ENCODE results near the gene KRTAP5-3.
A peak's percentile ranks its signal among the peaks of the same experiment; 100 is the strongest.
"Not testable (repeated sequence)": the region's sequence is repeated elsewhere in the genome, so short reads cannot be mapped to it uniquely, and the experiment has no call there.

KRTAP5-3 gene

DNA sequence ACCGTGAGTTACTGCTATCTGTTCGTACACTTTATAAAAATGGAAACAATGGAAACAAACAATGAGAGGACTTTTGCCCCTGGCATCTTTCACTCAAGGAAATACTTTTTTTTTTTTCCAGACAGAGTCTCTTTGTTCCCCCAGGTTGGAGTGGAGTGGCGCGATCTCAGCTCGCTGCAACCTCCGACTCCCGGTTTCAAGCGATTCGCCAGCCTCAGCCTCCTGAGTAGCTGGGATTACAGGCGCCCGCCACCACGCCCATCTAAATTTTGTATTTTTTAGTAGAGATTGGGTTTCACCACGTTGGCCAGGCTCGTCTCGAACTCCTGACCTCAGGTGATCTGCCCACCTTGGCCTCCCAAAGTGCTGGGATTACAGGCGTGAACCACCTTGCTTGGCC, 32.5 kb downstream of the KRTAP5-3 start:
- DNase-seq, result not testable (repeated sequence)

GRCh38 chr11:1574933-1575242, 33.4 kb downstream of the KRTAP5-3 start:
- no peak for DNase-seq

DNA sequence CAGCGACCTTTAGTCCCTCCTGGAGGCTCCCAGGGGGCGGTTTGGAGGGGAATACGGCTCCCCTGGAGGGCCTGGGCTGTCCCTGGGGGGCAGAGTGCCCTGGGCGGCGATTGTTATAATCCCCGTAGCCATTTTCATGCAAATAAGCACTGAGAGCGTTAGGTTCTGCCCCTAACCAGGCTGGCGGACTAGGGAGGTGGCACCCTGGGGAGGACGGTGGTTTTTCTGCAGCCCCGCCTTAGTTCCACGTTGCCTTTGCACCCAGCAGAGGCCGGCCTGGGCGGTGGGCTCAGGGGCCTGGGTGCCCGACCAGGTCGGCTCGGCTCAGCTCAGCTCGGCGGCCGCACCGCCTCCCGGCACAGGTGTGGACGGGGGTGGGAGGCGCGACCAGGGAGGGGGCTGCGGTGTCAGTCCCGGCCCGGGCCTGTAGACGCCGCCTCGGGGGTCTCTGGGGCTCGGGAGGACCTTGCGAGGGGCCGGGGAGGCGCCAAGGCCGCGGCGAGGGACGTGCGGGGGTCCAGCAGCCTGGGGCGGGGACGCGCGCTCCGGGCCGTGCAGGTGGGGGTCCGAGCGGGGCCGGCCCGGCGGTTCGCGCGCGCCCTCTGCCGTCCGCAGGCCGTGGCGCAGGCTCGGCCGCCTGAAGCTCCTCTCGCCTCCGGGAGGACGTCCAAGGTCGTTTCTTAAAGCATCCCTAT, 33.9 kb downstream of the KRTAP5-3 start:
- peak in 2 of 4 experiments; percentile 33 to 35 for DNase-seq

DNA sequence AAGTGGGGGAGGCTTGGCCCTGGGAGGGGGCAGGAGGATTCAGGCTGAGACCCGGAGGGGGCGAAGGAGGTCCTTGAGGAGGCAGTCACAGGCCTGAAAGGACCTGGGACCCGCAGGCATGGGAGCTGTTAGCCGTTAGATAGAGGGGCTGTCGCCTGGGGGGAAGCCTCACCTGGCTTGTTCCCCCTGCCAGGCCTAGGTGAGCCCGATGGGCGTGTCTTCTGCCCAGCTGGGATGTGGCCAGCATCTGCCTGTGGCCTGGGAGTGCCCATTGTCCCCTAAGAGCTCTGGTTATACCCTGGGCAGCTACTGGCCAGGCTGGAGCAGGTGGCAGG, 34.4 kb downstream of the KRTAP5-3 start:
- DNase-seq, result no peak

GRCh38 chr11:1573077-1573902, 35.0 kb downstream of the KRTAP5-3 start:
- DNase-seq, result no peak

DNA sequence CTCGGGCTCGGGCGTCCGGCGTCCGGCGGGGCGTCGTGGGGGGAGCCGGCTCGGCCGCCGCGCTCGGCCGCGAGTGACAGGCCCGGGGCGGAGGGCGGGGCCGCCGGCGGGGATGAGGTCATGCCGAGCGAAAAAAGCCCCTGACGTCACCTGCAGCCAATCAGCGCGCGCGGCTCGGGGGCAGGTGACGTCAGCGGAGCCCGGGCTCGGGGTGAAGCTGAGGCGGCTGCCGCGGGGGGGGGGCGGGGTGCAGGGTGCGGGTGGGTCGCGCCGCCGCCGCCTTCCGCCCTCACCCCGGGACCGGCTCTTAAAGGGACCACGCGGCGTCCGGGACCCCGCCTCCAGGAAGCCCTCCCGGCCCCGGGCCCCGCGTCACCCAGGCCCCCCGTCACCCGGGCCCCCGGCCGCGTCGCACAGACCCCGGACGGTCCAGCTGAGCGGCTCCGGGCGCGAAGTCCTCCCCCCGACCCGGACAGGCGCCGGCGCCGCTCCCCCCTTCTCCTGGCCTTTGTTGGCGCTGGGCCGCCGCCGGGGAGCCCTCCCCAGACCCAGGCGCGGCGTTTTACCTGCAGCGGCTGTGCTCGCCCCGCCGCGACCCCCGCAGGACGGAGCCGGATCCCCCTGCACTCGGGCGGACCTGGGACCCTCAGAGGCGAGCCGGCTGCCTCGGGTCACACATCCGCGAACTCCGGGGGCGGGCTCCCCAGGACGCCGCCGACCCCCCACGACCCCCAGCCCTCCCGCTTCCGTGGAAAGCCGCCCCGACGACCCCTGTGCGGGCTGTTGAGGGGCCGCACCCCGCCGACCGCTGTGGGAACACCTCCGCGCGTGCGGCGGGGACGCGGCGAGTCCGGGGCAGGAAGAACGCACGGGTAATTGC, 35.8 kb downstream of the KRTAP5-3 start, which contains the start of gene DUSP8:
DUSP8 (minus strand) TSS at position 75 of the 880 bp plus-strand sequence. CDS start 6,445 bp downstream, outside the sequence.
- peak; percentile 75 to 92 (median 89) for DNase-seq

DNA sequence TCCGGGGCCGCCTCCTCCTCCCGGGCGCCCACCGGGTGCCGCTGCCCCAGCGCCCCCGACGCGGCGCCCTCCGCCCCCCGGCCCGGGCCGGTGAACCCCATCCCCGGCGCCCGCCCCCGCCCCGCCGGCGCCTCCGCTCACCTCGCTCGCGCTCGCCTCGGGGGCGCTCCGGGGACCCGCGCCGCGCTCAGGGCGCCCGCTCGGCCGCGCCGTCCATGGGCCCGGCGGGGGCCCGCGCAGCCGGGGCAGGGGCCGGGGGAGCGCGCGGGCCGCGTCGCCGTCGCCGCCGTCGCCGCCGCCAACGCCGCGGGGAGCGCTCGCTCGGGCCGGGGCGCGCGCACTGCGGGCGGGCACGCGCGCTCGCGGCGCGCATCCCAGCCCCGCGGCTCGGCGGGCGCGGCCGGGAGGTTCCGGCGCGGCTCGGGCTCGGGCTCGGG, 36.5 kb downstream of the KRTAP5-3 start:
- DNase-seq, result no peak

DNA sequence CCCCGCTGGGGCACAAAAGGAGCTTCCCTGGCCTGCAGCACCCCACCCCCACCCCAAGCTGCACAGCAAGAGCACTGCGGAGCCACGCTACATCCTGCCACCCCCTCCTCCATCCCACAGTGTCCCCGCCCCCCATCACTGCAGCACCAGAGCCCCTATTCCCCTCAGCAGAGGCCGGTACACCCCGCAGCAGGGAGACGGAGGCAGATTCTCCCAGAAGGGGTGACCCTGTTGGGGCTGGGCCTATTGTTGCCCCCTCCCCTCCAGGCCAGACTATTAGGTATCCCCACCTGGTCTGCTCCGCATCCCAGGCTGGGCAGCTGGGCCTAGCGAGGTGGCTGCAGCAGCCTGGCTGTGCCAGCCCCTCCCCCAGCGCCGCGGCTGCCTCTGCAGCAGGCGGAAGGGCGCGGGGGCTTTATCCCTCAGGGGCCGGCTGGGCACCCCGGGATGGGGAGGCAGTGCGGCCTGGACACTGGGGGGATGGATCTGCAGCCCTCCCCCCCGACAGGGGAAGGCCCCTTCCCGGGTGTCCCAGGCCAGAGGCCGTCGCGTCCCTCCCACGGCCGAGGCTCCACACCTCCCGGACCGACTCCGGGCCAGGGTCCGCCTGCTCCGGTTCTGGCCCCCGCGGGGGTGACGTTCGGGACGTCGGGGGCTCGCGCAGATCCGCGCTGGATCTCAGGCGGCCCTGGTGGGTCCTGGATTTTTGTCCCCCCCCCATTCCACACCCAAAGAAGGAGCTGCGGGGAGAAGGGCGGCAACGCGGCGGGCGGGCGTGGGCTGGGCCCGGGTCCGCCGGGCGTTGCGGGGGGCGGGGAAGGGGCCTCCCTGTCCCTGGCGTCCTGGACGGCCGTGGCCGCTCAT, 37.1 kb downstream of the KRTAP5-3 start:
- no peak for DNase-seq

DNA sequence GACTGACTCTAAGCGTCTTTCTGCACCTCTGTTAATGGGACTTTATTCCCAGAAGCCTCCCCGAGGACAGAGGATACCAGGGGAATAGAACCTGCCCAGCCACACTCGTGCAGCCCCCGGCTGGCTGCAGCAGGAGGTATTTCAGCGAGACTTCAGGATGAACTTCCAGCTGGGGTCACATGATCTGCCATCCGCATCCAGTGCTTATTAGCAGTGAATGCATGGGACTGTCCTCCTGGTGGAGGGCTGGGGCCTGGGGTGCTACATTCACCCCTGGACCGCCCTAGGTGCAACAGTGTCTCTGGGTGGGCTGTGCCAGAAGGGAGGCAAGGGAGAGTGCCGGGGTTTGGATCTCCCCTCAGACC, 37.8 kb downstream of the KRTAP5-3 start:
- no peak for DNase-seq

DNA sequence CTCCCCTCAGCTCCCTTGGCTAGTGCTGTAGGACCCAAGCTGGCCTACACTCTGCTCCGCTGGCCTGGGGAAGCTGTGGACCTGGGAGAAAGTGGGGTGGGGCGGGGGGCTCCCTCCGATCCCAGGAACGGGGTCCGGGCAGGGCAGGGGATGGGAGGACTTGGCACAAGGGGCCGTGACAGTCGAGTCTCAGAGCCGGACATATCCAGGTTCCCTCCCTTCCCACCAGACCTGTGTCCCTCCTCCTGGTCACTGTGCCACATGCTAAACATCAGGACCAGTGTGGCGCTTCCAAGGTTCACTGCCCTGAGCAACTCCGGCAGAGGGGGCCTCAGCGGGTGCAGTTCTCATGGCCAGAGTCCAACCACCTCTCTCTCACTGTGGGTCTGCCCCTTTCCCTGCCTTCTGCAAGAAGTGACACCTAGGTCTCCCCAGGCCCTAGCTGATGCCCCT, 38.2 kb downstream of the KRTAP5-3 start:
- DNase-seq, result no peak

DNA sequence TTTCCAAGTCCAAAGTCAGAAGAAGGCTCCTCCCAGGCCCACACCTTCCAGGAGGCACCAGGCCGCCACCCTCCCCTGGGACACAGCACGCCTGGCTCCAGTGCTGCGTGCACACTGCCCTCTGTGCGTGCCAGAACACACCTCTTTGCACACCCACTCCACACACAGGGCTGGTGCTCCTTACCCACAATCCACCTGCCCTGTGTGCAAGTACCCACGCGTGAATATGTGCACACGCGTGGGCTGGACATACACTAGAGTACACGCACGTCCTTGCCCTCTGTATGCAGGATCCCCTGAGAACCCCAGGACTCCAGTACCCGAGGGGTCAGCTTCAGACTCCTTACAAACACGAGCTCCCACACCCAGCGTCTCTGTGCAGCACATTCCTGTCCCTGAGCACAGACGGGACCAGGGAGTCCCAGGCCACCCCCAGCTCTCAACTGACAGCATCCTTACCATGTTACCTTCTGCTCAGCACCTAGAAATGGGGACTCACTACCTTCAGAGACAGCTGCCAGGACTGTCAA, 38.9 kb downstream of the KRTAP5-3 start:
- DNase-seq, result no peak

DNA sequence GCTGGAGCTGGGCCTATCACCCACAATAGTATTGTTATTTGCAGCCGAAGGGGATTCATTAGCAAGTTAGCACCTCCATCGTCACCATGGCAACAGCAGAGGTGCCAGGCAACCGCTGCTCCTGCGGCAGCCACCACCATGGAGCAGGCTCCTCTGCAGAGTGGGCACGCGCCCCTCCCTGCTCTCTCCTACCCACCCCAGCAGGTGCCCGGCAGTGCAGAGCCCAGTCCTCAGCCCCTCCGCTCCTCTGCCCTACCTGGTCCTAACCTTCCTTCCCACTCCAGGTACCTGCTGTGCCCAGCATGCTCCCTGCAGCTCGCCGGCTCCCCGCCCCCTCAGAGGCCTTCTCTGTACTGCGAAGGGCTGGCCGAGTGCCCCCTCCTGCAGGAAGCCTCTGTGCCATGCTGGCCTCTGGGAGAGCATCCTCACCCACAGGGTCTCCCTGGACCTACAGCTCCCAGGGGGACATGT, 39.8 kb downstream of the KRTAP5-3 start:
- no peak for DNase-seq

GRCh38 chr11:1567721-1568100, 40.6 kb downstream of the KRTAP5-3 start:
- no peak for DNase-seq

DNA sequence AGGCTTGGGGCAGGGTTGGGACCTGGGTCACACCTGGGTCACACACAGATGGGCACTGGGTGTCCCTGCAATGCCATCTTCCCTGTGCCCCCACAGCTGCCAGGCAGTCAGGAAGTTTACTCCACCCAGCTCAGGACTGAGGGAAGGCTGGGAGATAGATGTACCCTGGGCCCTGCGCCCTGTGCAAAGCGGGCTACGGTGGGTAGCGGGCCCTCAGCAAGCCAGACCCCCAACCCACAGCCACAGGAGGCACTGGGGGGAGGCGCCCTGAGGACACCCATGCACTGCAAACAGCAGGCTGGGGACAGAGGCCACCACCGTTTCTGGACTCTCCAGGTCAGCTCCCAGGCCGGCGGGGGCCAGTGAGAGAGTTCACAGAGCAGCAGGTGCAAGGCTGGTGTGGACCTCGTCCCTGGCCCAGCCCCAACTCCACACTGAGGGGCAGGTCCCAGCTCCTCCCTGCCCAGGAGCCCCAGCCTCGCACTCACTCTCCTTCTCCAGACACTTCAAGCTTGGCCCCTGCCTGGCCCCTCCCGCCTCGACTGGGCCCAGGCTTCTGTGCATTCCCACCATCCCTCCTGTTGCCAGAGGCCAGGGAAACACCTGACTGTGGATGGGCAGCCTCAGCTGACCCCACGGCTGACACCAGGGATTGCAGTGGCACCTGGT, 41.1 kb downstream of the KRTAP5-3 start:
- DNase-seq, result no peak

DNA sequence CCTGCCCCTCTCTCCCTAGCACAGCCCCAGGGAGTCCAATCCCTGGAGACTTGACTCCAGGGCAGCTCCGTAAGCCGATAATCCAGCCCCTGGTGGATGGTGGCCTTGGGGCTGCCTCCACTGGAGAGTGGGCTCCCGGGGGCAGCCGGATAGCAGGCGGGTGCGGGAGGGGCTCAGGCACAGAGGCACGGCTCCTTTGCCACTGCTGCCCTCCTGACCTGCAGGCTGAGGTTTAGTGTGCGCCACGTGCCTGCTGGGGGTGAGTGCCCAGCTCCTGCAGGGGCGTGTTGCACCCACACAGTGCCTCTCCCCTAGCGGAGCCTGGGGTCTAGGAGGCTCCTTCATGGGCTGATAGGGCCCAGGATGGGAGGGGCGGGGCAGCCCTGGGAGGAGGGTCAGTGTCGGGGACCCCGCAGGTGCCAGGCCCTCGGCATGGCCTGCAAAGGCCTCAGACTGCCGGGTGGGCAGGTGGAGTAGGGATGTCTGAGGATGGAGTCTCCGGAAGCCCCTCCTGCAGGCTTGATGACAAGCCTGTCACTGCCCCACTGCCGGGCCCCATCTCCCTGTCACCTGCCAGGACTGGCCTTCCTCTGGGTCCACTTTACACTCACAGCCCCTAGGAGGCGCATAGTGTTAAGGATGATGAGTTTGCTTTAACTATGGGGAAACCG, 41.7 kb downstream of the KRTAP5-3 start:
- no peak for DNase-seq

GRCh38 chr11:1565904-1566247, 42.4 kb downstream of the KRTAP5-3 start:
- no peak for DNase-seq

GRCh38 chr11:1565173-1565903, 42.9 kb downstream of the KRTAP5-3 start:
- no peak for DNase-seq

- DNase-seq, result no peak
Observed at GRCh38 chr11:1564535-1565172, 43.6 kb downstream of the KRTAP5-3 start.

- no peak for DNase-seq
Observed at GRCh38 chr11:1563697-1564534, 44.3 kb downstream of the KRTAP5-3 start.

Measured in activated CD4-positive, CD25-positive, alpha-beta regulatory T cell (primary cell).